NOMO-1 (cell line): ENCODE measurements around the gene PGF.
A peak's percentile ranks its signal among the peaks of the same experiment; 100 is the strongest.
"Not testable (repeated sequence)": the region's sequence is repeated elsewhere in the genome, so short reads cannot be mapped to it uniquely, and the experiment has no call there.

Source experiments
- DNase-seq, 2 experiments: peaks; one replicate each; lab custom pipeline; 2025; ENCODE audit not compliant: unreplicated experiment in 2 of 2; lab: John Stamatoyannopoulos, UW

The PGF gene

GRCh38 chr14:74955229-74956026 lies at the start of gene PGF:
TSS of gene PGF (minus strand) at chr14:74955597. CDS start at chr14:74955242, 355 bp downstream.
- peak; percentile 41 to 45 for DNase-seq

- DNase-seq: no peak
Measured at GRCh38 chr14:75003250-75004027, 48.0 kb upstream of the PGF start.

GRCh38 chr14:75002392-75003249 lies 47.2 kb upstream of the PGF start, which contains the start of gene EIF2B2:
TSS of gene EIF2B2 (plus strand) at chr14:75002921. CDS start at chr14:75002991, 70 bp downstream.
- DNase-seq: peak; percentile 97

GRCh38 chr14:75001899-75002298 lies 46.5 kb upstream of the PGF start:
- DNase-seq: no peak

- no peak for DNase-seq
Measured at GRCh38 chr14:75001261-75001660, 45.9 kb upstream of the PGF start.

GRCh38 chr14:74995781-74996180 lies 40.4 kb upstream of the PGF start:
- not testable (repeated sequence) for DNase-seq

- DNase-seq: not testable (repeated sequence)
Measured at GRCh38 chr14:74994182-74994581, 38.8 kb upstream of the PGF start.

GRCh38 chr14:74988993-74989392 lies 33.6 kb upstream of the PGF start:
- DNase-seq: no peak

- no peak for DNase-seq
Measured at GRCh38 chr14:74988131-74988530, 32.7 kb upstream of the PGF start.

- DNase-seq: no peak
Measured at GRCh38 chr14:74985806-74986205, 30.4 kb upstream of the PGF start.

GRCh38 chr14:74985028-74985310 lies 29.6 kb upstream of the PGF start:
- DNase-seq: no peak

- no peak for DNase-seq
Measured at GRCh38 chr14:74984236-74985027, 29.0 kb upstream of the PGF start.

- DNase-seq: no peak
Measured at GRCh38 chr14:74983343-74983742, 27.9 kb upstream of the PGF start.

- no peak for DNase-seq
Measured at GRCh38 chr14:74982661-74983060, 27.3 kb upstream of the PGF start.

- no peak for DNase-seq
Measured at GRCh38 chr14:74981833-74982232, 26.4 kb upstream of the PGF start.

GRCh38 chr14:74981462-74981782 lies 26.0 kb upstream of the PGF start:
- DNase-seq: no peak

GRCh38 chr14:74980731-74981461 lies 25.5 kb upstream of the PGF start:
- DNase-seq: no peak

- no peak for DNase-seq
Measured at GRCh38 chr14:74980398-74980730, 25.0 kb upstream of the PGF start.

GRCh38 chr14:74979442-74980397 lies 24.3 kb upstream of the PGF start:
- DNase-seq: no peak
